GM13976 (cell line): ENCODE results near the gene UTY.

Source experiments
- DNase-seq: peaks from one replicate; pipeline ENCODE4 v3.0.0; 2012; ENCODE audit warnings: low spot score
- CTCF ChIP-seq: IDR thresholded peaks from 2 replicates; pipeline ENCODE4 v1.5.1; 2012; ENCODE audit warnings: borderline replicate concordance, mild to moderate bottlenecking; ENCODE audit not compliant: insufficient read depth; ENCODE audit errors: extremely low read depth, missing control alignments, control extremely low read depth
- in situ Hi-C: fragments of 300-500 bp; cut with MboI; formaldehyde crosslinking; loops from one replicate; pipeline ENCODE4 v1.12.0; 2022; ENCODE audit warnings: low sequenced_read_pairs, mixed read lengths, inconsistent platforms; ENCODE audit not compliant: unreplicated experiment

Gene UTY

DNA sequence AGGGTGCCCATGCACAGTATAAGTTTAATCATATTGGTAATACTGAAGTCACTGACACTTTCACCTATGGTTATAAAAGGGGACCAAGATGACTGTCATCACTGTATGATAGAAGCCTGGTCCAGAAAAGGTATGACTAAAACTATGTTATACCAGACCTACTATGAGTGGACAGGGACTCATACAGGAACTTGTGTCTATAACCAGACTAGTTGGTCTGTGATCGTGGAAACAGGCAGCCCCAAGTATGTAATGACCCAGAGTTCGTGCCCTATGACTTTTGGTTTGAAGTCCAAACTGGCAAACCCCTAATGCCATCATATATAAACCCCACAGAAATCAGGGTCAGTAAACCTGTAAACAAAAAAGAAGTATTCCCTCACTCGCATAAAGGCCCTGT, 134.3 kb downstream of the UTY start:
- DNase-seq: no peak
- TF ChIP-seq CTCF: no peak
- in situ Hi-C loops: no loop called here

GRCh38 chrY:13343307-13343946, 136.4 kb downstream of the UTY start:
- no peak for DNase-seq
- in situ Hi-C loops: no loop called here
- TF ChIP-seq CTCF: no peak

DNA sequence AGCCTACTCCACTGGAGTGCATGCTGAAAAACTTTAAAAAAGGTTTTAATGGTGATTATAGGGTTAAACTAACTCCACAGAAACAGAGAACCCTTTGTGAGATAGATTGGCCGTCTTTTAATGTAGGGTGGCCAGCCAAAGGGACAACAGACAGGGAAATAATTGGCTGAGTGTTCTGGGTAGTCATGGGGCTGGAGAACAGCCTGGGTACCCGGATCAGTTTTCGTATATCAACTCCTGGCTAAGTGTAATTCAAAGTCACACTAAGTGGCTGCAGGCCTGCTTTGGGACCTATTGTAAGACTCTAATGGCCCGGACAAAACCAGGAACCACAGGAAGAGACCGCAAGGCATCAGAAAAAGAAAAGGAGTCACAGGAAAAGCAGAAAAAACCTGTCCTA, 139.9 kb downstream of the UTY start:
- no peak for TF ChIP-seq CTCF
- in situ Hi-C loops: no loop called here
- DNase-seq: no peak

GRCh38 chrY:13339381-13339780, 140.5 kb downstream of the UTY start:
- in situ Hi-C loops: no loop called here
- DNase-seq: no peak
- no peak for TF ChIP-seq CTCF

GRCh38 chrY:13338711-13339110, 141.1 kb downstream of the UTY start:
- no peak for DNase-seq
- in situ Hi-C loops: no loop called here
- TF ChIP-seq CTCF: no peak

DNA sequence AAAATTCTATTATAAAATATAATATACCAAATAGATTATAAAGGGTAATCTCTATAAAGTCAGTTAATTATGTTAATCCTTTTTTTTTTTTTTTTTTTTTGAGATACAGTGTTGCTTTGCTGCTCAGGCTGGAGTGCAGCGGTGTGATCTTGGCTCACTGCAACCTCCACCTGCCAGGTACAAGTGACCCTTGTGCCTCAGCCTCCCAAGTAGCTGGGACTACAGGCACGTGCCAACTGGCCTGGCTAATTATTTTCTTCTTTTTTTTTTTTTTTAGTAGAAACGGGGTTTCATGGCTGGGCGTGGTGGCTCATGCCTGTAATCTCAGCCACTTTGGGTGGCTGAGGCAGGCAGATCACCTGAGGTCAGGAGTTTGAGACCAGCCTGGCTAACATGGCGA, 141.9 kb downstream of the UTY start:
- in situ Hi-C loops: no loop called here
- TF ChIP-seq CTCF: no peak
- no peak for DNase-seq

DNA sequence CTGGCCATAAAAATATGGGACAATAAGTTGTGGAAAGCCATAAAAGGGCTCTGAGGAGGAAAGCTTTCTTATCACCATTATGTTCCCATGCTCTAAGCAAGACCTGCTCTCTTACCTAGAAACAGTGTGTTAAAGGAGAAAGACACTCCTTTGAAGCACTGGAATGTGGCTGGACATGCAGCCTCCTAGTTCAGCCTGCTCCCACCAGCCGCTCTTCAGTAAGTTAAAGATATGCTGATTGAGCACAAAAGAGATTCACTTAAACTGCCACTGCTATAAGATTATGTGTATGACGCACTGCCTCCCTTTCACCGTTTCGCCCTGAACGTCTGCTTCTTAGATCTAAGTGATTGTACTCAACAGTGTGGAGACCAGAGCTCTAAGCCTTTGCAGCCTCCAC, 146.0 kb downstream of the UTY start:
- no peak for TF ChIP-seq CTCF
- DNase-seq: no peak
- in situ Hi-C loops: no loop called here
